AG09309 (cell line): ENCODE results near the gene CCDC39.
"Not testable (repeated sequence)": the region's sequence is repeated elsewhere in the genome, so short reads cannot be mapped to it uniquely, and the experiment has no call there.

Experiments used
- DNase-seq: peaks from one replicate; pipeline ENCODE4 v3.0.0-alpha.2; 2010; ENCODE audit warnings: low read depth
- H3K4me3 ChIP-seq: 2 replicates; pipeline ENCODE4 v1.5.1; 2011; ENCODE audit warnings: mild to moderate bottlenecking, low read depth, low read length, moderate library complexity; ENCODE audit not compliant: control insufficient read depth
- CTCF ChIP-seq: IDR thresholded peaks from 2 replicates; pipeline ENCODE4 v1.5.1; 2011; ENCODE audit warnings: mild to moderate bottlenecking, low read depth, low read length, inconsistent platforms; ENCODE audit not compliant: insufficient read depth, control insufficient read depth; ENCODE audit errors: missing control alignments

Gene CCDC39

GRCh38 chr3:180594631-180595558 lies 84.4 kb downstream of the CCDC39 start:
- peak; percentile 60 for TF ChIP-seq CTCF
- DNase-seq, result peak; percentile 23
- H3K4me3 ChIP-seq, result no peak overlapping the region

- H3K4me3 ChIP-seq, DNase-seq: not testable (repeated sequence)
These were observed 85.7 kb downstream of the CCDC39 start for GRCh38 chr3:180593631-180594030.

GRCh38 chr3:180590396-180590795 lies 88.9 kb downstream of the CCDC39 start:
- no peak overlapping the region for H3K4me3 ChIP-seq
- no peak for DNase-seq
- TF ChIP-seq CTCF, result no peak

- TF ChIP-seq CTCF, result no peak
- DNase-seq, result no peak
- no peak overlapping the region for H3K4me3 ChIP-seq
These were observed 98.4 kb downstream of the CCDC39 start for GRCh38 chr3:180580934-180581333.

- DNase-seq, result no peak
- no peak for TF ChIP-seq CTCF
- no peak overlapping the region for H3K4me3 ChIP-seq
These were observed 103.7 kb downstream of the CCDC39 start for GRCh38 chr3:180575571-180575970.

- no peak for TF ChIP-seq CTCF
- H3K4me3 ChIP-seq, result no peak overlapping the region
- no peak for DNase-seq
These were observed 107.3 kb downstream of the CCDC39 start for GRCh38 chr3:180571831-180572598.

- no peak for DNase-seq
- TF ChIP-seq CTCF, result no peak
- no peak overlapping the region for H3K4me3 ChIP-seq
These were observed 109.1 kb downstream of the CCDC39 start for GRCh38 chr3:180570238-180570637.
